IMR-90 (cell line): ENCODE data around the gene UBASH3A. TPM values are rescaled to one million over a fixed set of nuclear protein-coding genes. Genes with fewer than 3 reads are reported as not detected.

Source experiments
- ATAC-seq: fragments of 200-7000 bp; cut with Tn5 transposase; 2 replicates; pipeline ENCODE4 v1.9.1; 2020; ENCODE audit warnings: low read depth, mild to moderate bottlenecking, moderate library complexity
- BruUV-seq: library from RNA; stranded (reverse); fragments of 400-500 nt; replicated peaks from 2 replicates; lab custom pipeline; 2021; lab: Mats Ljungman, UMichigan
- CTCF ChIA-PET: fragments of 300-600 bp; formaldehyde crosslinking; extraction: SDS; loops from one replicate; lab custom pipeline; 2021; ENCODE audit warnings: antibody characterized with exemption; lab: Yijun Ruan, JAX
- POLR2A ChIA-PET: fragments of 300-600 bp; sonication (Branson Sonifier 250); formaldehyde crosslinking; loops from one replicate; lab custom pipeline; 2022; ENCODE audit warnings: antibody characterized with exemption; ENCODE audit not compliant: unreplicated experiment; lab: Charles Lee
- DNase-seq: peaks from one replicate; pipeline ENCODE4 v3.0.0; 2013
- H2AFZ ChIP-seq: replicated peaks from 2 replicates; pipeline ENCODE3; 2013; ENCODE audit warnings: low read length, mild to moderate bottlenecking; ENCODE audit not compliant: poor library complexity
- H2AK5ac ChIP-seq: 2 replicates; pipeline ENCODE4 v1.6.1; 2013; ENCODE audit warnings: low read depth, low read length, inconsistent platforms
- H2AK9ac ChIP-seq: replicated peaks from 2 replicates; pipeline ENCODE3; 2013; ENCODE audit warnings: mild to moderate bottlenecking, low read depth, low read length, moderate library complexity; ENCODE audit not compliant: poor library complexity
- H2BK120ac ChIP-seq: 2 replicates; pipeline ENCODE4 v1.6.1; 2013; ENCODE audit warnings: low read depth, low read length, inconsistent platforms
- H2BK15ac ChIP-seq: 3 replicates; pipeline ENCODE4 v1.6.1; 2013; ENCODE audit warnings: low read depth, low read length, inconsistent platforms
- H2BK20ac ChIP-seq: 2 replicates; pipeline ENCODE4 v1.6.1; 2013; ENCODE audit warnings: low read depth, mild to moderate bottlenecking, inconsistent platforms, low read length, moderate library complexity
- H2BK5ac ChIP-seq: 2 replicates; pipeline ENCODE4 v1.6.1; 2013; ENCODE audit warnings: mild to moderate bottlenecking, low read depth, low read length, inconsistent platforms; ENCODE audit not compliant: poor library complexity, severe bottlenecking
- H3K14ac ChIP-seq: replicated peaks from 2 replicates; pipeline ENCODE4 v1.6.1; 2013; ENCODE audit warnings: low read depth, low read length, inconsistent platforms
- H3K18ac ChIP-seq: 2 replicates; pipeline ENCODE4 v1.6.1; 2013; ENCODE audit warnings: low read depth, low read length, control low read depth
- H3K23ac ChIP-seq: 2 replicates; pipeline ENCODE4 v1.6.1; 2013; ENCODE audit warnings: low read depth, low read length, inconsistent platforms
- H3K27ac ChIP-seq: 2 replicates; pipeline ENCODE4 v1.5.1; 2013; ENCODE audit warnings: mild to moderate bottlenecking, control low read depth, low read length; ENCODE audit not compliant: insufficient read depth
- H3K27me3 ChIP-seq: 2 replicates; pipeline ENCODE4 v1.6.1; 2013; ENCODE audit warnings: low read length; ENCODE audit not compliant: control insufficient read depth, insufficient read depth
- H3K36me3 ChIP-seq: 2 replicates; pipeline ENCODE4 v1.6.1; 2013; ENCODE audit warnings: low read length, mixed read lengths; ENCODE audit not compliant: control insufficient read depth, insufficient read depth
- H3K4ac ChIP-seq: 2 replicates; pipeline ENCODE4 v1.6.1; 2013; ENCODE audit warnings: low read depth, low read length, inconsistent platforms
- H3K4me1 ChIP-seq: 2 replicates; pipeline ENCODE4 v1.6.1; 2013; ENCODE audit warnings: low read length, mixed read lengths; ENCODE audit not compliant: control insufficient read depth, insufficient read depth
- H3K4me2 ChIP-seq: 2 replicates; pipeline ENCODE4 v1.6.1; 2013; ENCODE audit warnings: low read depth, mild to moderate bottlenecking, control low read depth, low read length, moderate library complexity
- H3K4me3 ChIP-seq: 2 replicates; pipeline ENCODE4 v1.5.1; 2013; ENCODE audit warnings: low read depth, mild to moderate bottlenecking, control low read depth, low read length, moderate library complexity; ENCODE audit not compliant: insufficient read depth
- H3K56ac ChIP-seq: 2 replicates; pipeline ENCODE4 v1.6.1; 2013; ENCODE audit warnings: low read length, inconsistent platforms; ENCODE audit not compliant: insufficient read depth; ENCODE audit errors: extremely low read depth
- H3K79me1 ChIP-seq, 2 experiments: 2 replicates each; pipeline ENCODE4 v1.6.1; 2013; ENCODE audit warnings: low read length in 2 of 2, inconsistent platforms in 1 of 2, low read depth in 1 of 2
- H3K9ac ChIP-seq: 2 replicates; pipeline ENCODE4 v1.6.1; 2013; ENCODE audit warnings: low read depth, low read length, control low read depth
- H3K9me1 ChIP-seq: 2 replicates; pipeline ENCODE4 v1.6.1; 2013; ENCODE audit warnings: low read length, inconsistent platforms; ENCODE audit not compliant: insufficient read depth
- H3K9me3 ChIP-seq: 2 replicates; pipeline ENCODE4 v1.6.1; 2013; ENCODE audit warnings: low read length; ENCODE audit not compliant: control insufficient read depth, insufficient read depth
- H4K20me1 ChIP-seq: 2 replicates; pipeline ENCODE4 v1.6.1; 2013; ENCODE audit warnings: low read length, inconsistent platforms; ENCODE audit not compliant: insufficient read depth
- H4K5ac ChIP-seq: 2 replicates; pipeline ENCODE4 v1.6.1; 2013; ENCODE audit warnings: mild to moderate bottlenecking, low read depth, low read length, control low read depth
- H4K8ac ChIP-seq, 2 experiments: 2 replicates each; pipeline ENCODE4 v1.6.1; 2013; ENCODE audit warnings: low read depth in 2 of 2, low read length in 2 of 2, control low read depth in 1 of 2, inconsistent platforms in 1 of 2
- H4K91ac ChIP-seq: 2 replicates; pipeline ENCODE4 v1.6.1; 2013; ENCODE audit warnings: low read depth, low read length, inconsistent platforms; ENCODE audit not compliant: insufficient read depth
- CEBPB ChIP-seq: IDR thresholded peaks from 2 replicates; pipeline ENCODE4 v1.6.1; 2012; ENCODE audit warnings: low read depth, low read length, improper control_type of control experiment
- CTCF ChIP-seq: conservative IDR thresholded peaks from 2 replicates; pipeline ENCODE4 v1.5.1; 2012; ENCODE audit warnings: mild to moderate bottlenecking, low read depth, low read length, improper control_type of control experiment
- MAFK ChIP-seq: IDR thresholded peaks from 2 replicates; pipeline ENCODE4 v1.6.1; 2012; ENCODE audit warnings: low read depth, low read length, improper control_type of control experiment
- MAZ ChIP-seq: IDR thresholded peaks from 2 replicates; pipeline ENCODE4 v1.6.1; 2012; ENCODE audit warnings: low read depth, mild to moderate bottlenecking, low read length, improper control_type of control experiment, moderate library complexity, borderline replicate concordance
- MXI1 ChIP-seq: IDR thresholded peaks from 2 replicates; pipeline ENCODE4 v1.6.1; 2012; ENCODE audit warnings: low read depth, mild to moderate bottlenecking, low read length, moderate library complexity, borderline replicate concordance
- NFE2L2 ChIP-seq: fragments of 150-350 bp; IDR thresholded peaks from 2 replicates; pipeline ENCODE4 v1.6.1; 2016; ENCODE audit warnings: low read depth, mild to moderate bottlenecking, low read length
- RAD21 ChIP-seq: IDR thresholded peaks from 2 replicates; pipeline ENCODE4 v1.6.1; 2012; ENCODE audit warnings: low read length, improper control_type of control experiment
- RCOR1 ChIP-seq: IDR thresholded peaks from 2 replicates; pipeline ENCODE4 v1.6.1; 2012; ENCODE audit warnings: mild to moderate bottlenecking, low read length, improper control_type of control experiment; ENCODE audit not compliant: insufficient replicate concordance
- RFX5 ChIP-seq: IDR thresholded peaks from 2 replicates; pipeline ENCODE4 v1.8.0; 2012; ENCODE audit warnings: low read depth, mild to moderate bottlenecking, low read length, moderate library complexity
- SMC3 ChIP-seq: fragments of 150-350 bp; IDR thresholded peaks from 2 replicates; pipeline ENCODE4 v1.6.1; 2016; ENCODE audit warnings: low read depth, mild to moderate bottlenecking, antibody characterized with exemption, low read length, moderate library complexity
- USF2 ChIP-seq: fragments of 150-350 bp; IDR thresholded peaks from 2 replicates; pipeline ENCODE4 v1.6.1; 2017; ENCODE audit warnings: mild to moderate bottlenecking, antibody characterized with exemption, low read length, low read depth
- WGBS, 2 experiments: methylation state at CpG; one replicate each; pipeline versions ENCODE4 v1.1.5 to v1.1.7; 2013; ENCODE audit warnings: missing lambda C conversion rate in 2 of 2; ENCODE audit not compliant: insufficient read length in 1 of 2; ENCODE audit errors: extremely low coverage in 2 of 2; 5-methylcytosine and 5-hydroxymethylcytosine counted together
- dilution Hi-C: fragments of 300-500 bp; cut with HindIII; formaldehyde crosslinking; loops from one replicate; pipeline ENCODE4 v1.14.3; 2018; ENCODE audit warnings: low sequenced_read_pairs; ENCODE audit not compliant: unreplicated experiment
- in situ Hi-C: fragments of 300-500 bp; cut with MboI; formaldehyde crosslinking; loops from 3 replicates; pipeline ENCODE4 v1.14.3; 2019; ENCODE audit warnings: low sequenced_read_pairs, inconsistent platforms, mixed read lengths
- intact Hi-C: fragments of 100-400 bp; cut with micrococcal nuclease; formaldehyde crosslinking; loops from 2 replicates; pipeline ENCODE4 v1.10.0; 2022
- polyA plus RNA-seq, 3 experiments: library from polyadenylated mRNA; depleted of rRNA; stranded (reverse); fragments of >200 nt; gene quantifications; 2 replicates each; pipeline ENCODE4 v1.2.3, GENCODE V29; 2012; ENCODE audit warnings: low replicate concordance in 1 of 3
- total RNA-seq: library from RNA; depleted of rRNA; stranded (reverse); fragments of >200 nt; gene quantifications from 2 replicates; pipeline ENCODE4 v1.2.3, GENCODE V29; 2012

The UBASH3A gene
- total and polyA plus RNA-seq, 2 of the 4 experiments (the other 2 are of a cell fraction) = not detected

GRCh38 chr21:42425591-42425990 is 21.9 kb downstream of the UBASH3A start:
- Histone ChIP-seq H3K4me1 (no peaks in the 10 kb centered on the region), H2BK120ac (no peak overlapping the region), H2BK5ac (no peak overlapping the region), H2AK9ac (no peak overlapping the region), H4K5ac (no peak overlapping the region), H3K79me1 (no peaks in the 10 kb centered on the region), H3K27ac (no peak overlapping the region), H3K9me3 (no peaks in the 10 kb centered on the region), H2BK15ac (no peak overlapping the region), H3K14ac (no peak overlapping the region), H3K27me3 (peaks cover 14% of the 10 kb centered on the region), H3K4ac (no peak overlapping the region), H4K8ac (no peak overlapping the region), H3K56ac (no peak overlapping the region), H4K91ac (no peak overlapping the region), H3K18ac (no peak overlapping the region), H2AFZ (no peak overlapping the region), H3K9ac (no peak overlapping the region), H4K20me1 (no peaks in the 10 kb centered on the region), H3K36me3 (no peaks in the 10 kb centered on the region), H2AK5ac (no peak overlapping the region), H3K9me1 (no peaks in the 10 kb centered on the region), H2BK20ac (no peak overlapping the region), H3K23ac (no peak overlapping the region), H3K4me2 (no peak overlapping the region), H3K4me3 (no peak overlapping the region)
- in situ Hi-C loops = no loop called here
- ATAC-seq (no peak), DNase-seq (no peak)
- dilution Hi-C loops = no loop called here
- intact Hi-C loops = no loop called here
- TF ChIP-seq RAD21 (no peak), MAZ (no peak), NFE2L2 (no peak), SMC3 (no peak), RFX5 (no peak), CTCF (no peak), MXI1 (no peak), CEBPB (no peak), RCOR1 (no peak), USF2 (no peak), MAFK (no peak)
- CTCF ChIA-PET = no interaction called here
- WGBS, 2 experiments = 73% methylated on average over 2 of the region's 4 CpGs; no CpG with 5 or more reads in 1 of the 2 experiments
- no TSS peak for BruUV-seq
- POLR2A ChIA-PET = no interaction called here
